Omental fat pad (tissue), 4 donors: ENCODE measurements around the gene WDR5. TPM values are rescaled to one million over a fixed set of nuclear protein-coding genes. Genes with fewer than 3 reads are reported as not detected.

Experiments used
- ATAC-seq: fragments of 150-250 bp; one replicate; pipeline ENCODE4 v1.9.1; 2016; ENCODE audit warnings: mild to moderate bottlenecking, moderate library complexity; ENCODE audit not compliant: low FRiP score
- DNase-seq: peaks from one replicate; pipeline ENCODE4 v3.0.0-alpha.2; 2019; ENCODE audit warnings: low spot score
- CTCF ChIP-seq, 3 donors: fragments of 450-650 bp; IDR thresholded peaks; one replicate each; pipeline ENCODE4 v1.5.1; 2016 to 2017; ENCODE audit warnings: antibody characterized with exemption in 3 of 3, mild to moderate bottlenecking in 3 of 3, moderate library complexity in 2 of 3
- total RNA-seq, 4 donors: library from RNA; depleted of rRNA; stranded (reverse); fragments of >200 nt; gene quantifications; one replicate each; pipeline ENCODE4 v1.1.0, GENCODE V29; 2016

WDR5 gene
- total RNA-seq, 4 donors from 2014 or later = 16.1 to 28.2 (median 19.7) TPM

- DNase-seq = no peak
- ATAC-seq = no peak
- no peak for TF ChIP-seq CTCF (IDR thresholded peaks at IDR 0.05)
Measured at GRCh38 chr9:134193912-134194535, 58.1 kb downstream of the WDR5 start.

DNA sequence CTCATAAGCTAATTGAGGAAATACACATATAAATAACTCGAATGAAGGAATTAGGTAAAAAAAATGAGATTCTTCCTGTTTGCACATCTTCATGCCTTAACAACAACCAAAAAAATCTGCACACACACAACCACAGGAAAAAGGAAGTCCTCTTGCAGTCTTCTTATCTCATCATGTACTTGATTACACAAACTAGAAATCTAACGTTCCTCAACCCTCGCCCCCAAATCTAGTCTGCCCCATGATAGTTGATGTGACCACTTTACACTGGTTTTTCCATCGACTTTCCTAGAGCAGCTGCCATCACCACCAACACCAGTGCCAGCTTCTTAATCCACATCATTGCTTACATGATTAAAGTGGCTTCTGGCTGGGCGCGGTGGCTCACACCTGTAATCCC is 59.7 kb downstream of the WDR5 start:
- DNase-seq = peak; percentile 1

GRCh38 chr9:134196911-134197310 is 61.0 kb downstream of the WDR5 start:
- no peak for DNase-seq
- ATAC-seq = no peak
- no peak for TF ChIP-seq CTCF (IDR thresholded peaks at IDR 0.05)

More for the DNA sequence above, 59.7 kb downstream of the WDR5 start:
- TF ChIP-seq CTCF (IDR thresholded peaks at IDR 0.05) = no peak
- ATAC-seq = no peak

GRCh38 chr9:134198791-134199190 is 62.9 kb downstream of the WDR5 start:
- DNase-seq (no peak), ATAC-seq (no peak)
- no peak for TF ChIP-seq CTCF (IDR thresholded peaks at IDR 0.05)

DNA sequence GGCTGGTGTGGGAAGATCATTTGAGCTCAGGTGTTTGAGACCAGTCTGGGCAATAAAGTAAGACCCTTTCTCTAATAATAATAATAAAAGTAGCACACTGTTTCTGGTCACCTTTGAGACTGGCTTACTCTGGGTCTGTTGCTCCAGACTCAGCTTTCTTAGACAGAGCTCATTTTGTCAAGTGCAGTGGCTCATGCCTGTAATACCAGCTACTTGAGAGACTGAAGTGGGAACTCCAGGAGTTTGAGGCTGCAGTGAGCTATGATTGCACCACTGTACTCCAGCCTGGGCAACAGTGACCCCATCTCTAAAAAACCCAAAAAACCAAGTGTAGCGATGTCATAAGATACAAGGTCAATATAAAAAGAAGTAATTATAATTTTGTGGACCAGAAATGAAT is 64.8 kb downstream of the WDR5 start:
- DNase-seq (no peak), ATAC-seq (no peak)
- TF ChIP-seq CTCF (IDR thresholded peaks at IDR 0.05) = no peak

GRCh38 chr9:134203224-134203623 is 67.3 kb downstream of the WDR5 start:
- ATAC-seq (no peak), DNase-seq (no peak)
- TF ChIP-seq CTCF (IDR thresholded peaks at IDR 0.05) = no peak

- ATAC-seq = no peak
- TF ChIP-seq CTCF (IDR thresholded peaks at IDR 0.05) = no peak
- DNase-seq = no peak
Measured at GRCh38 chr9:134204041-134204440, 68.2 kb downstream of the WDR5 start.
